PC-9 (cell line): ENCODE data around the gene DCAF4L1.

ENCODE experiments used
- EZH2 ChIP-seq: fragments of 200-600 bp; sonication (generic); IDR thresholded peaks from 2 replicates; pipeline ENCODE4 v1.8.0; 2017; ENCODE audit warnings: antibody characterized with exemption, low read depth
- TF ChIP-seq, protein P1 (sequence below): fragments of 200-600 bp; sonication (generic); conservative IDR thresholded peaks from 2 replicates; pipeline ENCODE4 v1.6.1; 2017; ENCODE audit warnings: mixed run types, antibody characterized with exemption, mild to moderate bottlenecking, moderate library complexity

DNA sequence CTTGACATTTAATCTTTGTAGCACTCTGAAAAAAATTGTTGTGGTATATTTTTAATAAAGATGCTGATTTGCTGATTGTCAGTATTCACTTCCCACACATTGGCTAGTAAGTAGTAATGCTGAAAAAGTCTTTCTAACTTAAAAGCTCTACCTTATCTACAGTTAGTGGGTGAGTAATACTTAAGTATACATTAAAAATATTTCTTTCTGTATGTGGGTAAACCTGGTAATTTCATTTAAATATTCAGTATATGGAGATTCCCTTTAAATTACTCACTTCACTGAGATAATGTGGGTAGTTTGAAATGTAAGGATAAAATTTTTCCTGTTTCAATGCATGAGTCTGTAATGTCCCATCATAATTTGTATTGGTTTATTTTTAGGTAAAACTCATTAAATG is 40.7 kb upstream of the DCAF4L1 start:
- TF ChIP-seq, protein P1, sequence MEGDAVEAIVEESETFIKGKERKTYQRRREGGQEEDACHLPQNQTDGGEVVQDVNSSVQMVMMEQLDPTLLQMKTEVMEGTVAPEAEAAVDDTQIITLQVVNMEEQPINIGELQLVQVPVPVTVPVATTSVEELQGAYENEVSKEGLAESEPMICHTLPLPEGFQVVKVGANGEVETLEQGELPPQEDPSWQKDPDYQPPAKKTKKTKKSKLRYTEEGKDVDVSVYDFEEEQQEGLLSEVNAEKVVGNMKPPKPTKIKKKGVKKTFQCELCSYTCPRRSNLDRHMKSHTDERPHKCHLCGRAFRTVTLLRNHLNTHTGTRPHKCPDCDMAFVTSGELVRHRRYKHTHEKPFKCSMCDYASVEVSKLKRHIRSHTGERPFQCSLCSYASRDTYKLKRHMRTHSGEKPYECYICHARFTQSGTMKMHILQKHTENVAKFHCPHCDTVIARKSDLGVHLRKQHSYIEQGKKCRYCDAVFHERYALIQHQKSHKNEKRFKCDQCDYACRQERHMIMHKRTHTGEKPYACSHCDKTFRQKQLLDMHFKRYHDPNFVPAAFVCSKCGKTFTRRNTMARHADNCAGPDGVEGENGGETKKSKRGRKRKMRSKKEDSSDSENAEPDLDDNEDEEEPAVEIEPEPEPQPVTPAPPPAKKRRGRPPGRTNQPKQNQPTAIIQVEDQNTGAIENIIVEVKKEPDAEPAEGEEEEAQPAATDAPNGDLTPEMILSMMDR: no peak
- TF ChIP-seq EZH2: no peak
